ENCODE results near the gene HEXA.

Gene HEXA

GRCh38 chr15:72372361-72372760 lies 3.5 kb downstream of the HEXA start:
- no peak for DNase-seq

- DNase-seq: no peak
Observed at GRCh38 chr15:72369964-72370363, 5.8 kb downstream of the HEXA start.

GRCh38 chr15:72368899-72369298 lies 6.9 kb downstream of the HEXA start:
- DNase-seq: peak in 1 of 2 donors; percentile 29

GRCh38 chr15:72368325-72368724 lies 7.5 kb downstream of the HEXA start:
- no peak for DNase-seq

- peak; percentile 23 to 27 for DNase-seq
Observed at GRCh38 chr15:72365844-72366243, 10.0 kb downstream of the HEXA start.

GRCh38 chr15:72361176-72361575 lies 14.6 kb downstream of the HEXA start:
- DNase-seq: no peak

- no peak for DNase-seq
Observed at GRCh38 chr15:72358650-72359171, 17.1 kb downstream of the HEXA start.

- DNase-seq: no peak
Observed at GRCh38 chr15:72358121-72358520, 17.7 kb downstream of the HEXA start.

- DNase-seq: no peak
Observed at GRCh38 chr15:72354496-72354895, 21.3 kb downstream of the HEXA start.

GRCh38 chr15:72353266-72353665 lies 22.5 kb downstream of the HEXA start:
- DNase-seq: no peak

GRCh38 chr15:72345806-72346205 lies 30.0 kb downstream of the HEXA start:
- DNase-seq: no peak

GRCh38 chr15:72345280-72345679 lies 30.5 kb downstream of the HEXA start:
- DNase-seq: no peak

GRCh38 chr15:72344602-72345001 lies 31.2 kb downstream of the HEXA start:
- DNase-seq: no peak

- peak; percentile 38 to 42 for DNase-seq
Observed at GRCh38 chr15:72342385-72342784, 33.4 kb downstream of the HEXA start.

GRCh38 chr15:72341361-72341760 lies 34.5 kb downstream of the HEXA start:
- no peak for DNase-seq

GRCh38 chr15:72340366-72340765 lies 35.4 kb downstream of the HEXA start:
- no peak for DNase-seq

- no peak for DNase-seq
Observed at GRCh38 chr15:72339777-72340177, 36.0 kb downstream of the HEXA start.

- DNase-seq: no peak
Observed at GRCh38 chr15:72338617-72339321, 37.0 kb downstream of the HEXA start.

- DNase-seq: no peak
Observed at GRCh38 chr15:72338148-72338547, 37.7 kb downstream of the HEXA start.

GRCh38 chr15:72334842-72335241 lies 41.0 kb downstream of the HEXA start:
- no peak for DNase-seq

GRCh38 chr15:72331021-72331420 lies 44.8 kb downstream of the HEXA start:
- no peak for DNase-seq

GRCh38 chr15:72323752-72324151 lies 52.1 kb downstream of the HEXA start:
- DNase-seq: no peak

GRCh38 chr15:72319985-72320671 lies 55.7 kb downstream of the HEXA start, which contains the start of gene CELF6:
Gene CELF6, minus strand, starts transcription at chr15:72320157. Its CDS starts 283 bp downstream, at chr15:72319874.
- DNase-seq: peak; percentile 86 to 91

GRCh38 chr15:72319360-72319984 lies 56.3 kb downstream of the HEXA start:
- DNase-seq: peak; percentile 40 to 51
